AG04450 (cell line): ENCODE measurements around the gene IFNLR1. TPM values are rescaled to one million over a fixed set of nuclear protein-coding genes. Genes with fewer than 3 reads are reported as not detected.

Source experiments
- CTCF ChIA-PET: fragments of 300-600, 350-600 bp; formaldehyde crosslinking; extraction: SDS; loops from one replicate; lab custom pipeline; 2022; ENCODE audit warnings: antibody characterized with exemption, inconsistent platforms; lab: Charles Lee
- POLR2A ChIA-PET: fragments of 350-600 bp; formaldehyde crosslinking; extraction: SDS; loops from one replicate; lab custom pipeline; 2021; ENCODE audit warnings: antibody characterized with exemption, inconsistent platforms; lab: Yijun Ruan, JAX
- DNase-seq: peaks from one replicate; pipeline ENCODE4 v3.0.0-alpha.2; 2011; ENCODE audit warnings: low read depth, low spot score
- H3K27ac ChIP-seq: one replicate; pipeline ENCODE4 v1.5.1; 2012; ENCODE audit warnings: low read depth, low read length, control low read depth
- H3K27me3 ChIP-seq: one replicate; pipeline ENCODE4 v1.6.0; 2012; ENCODE audit warnings: low read length; ENCODE audit not compliant: control insufficient read depth, insufficient read depth
- H3K4me3 ChIP-seq: 2 replicates; pipeline ENCODE4 v1.5.1; 2011; ENCODE audit warnings: mild to moderate bottlenecking, low read depth, low read length, control low read depth
- H3K9me3 ChIP-seq: 2 replicates; pipeline ENCODE4 v1.5.1; 2012; ENCODE audit warnings: low read length; ENCODE audit not compliant: control insufficient read depth, insufficient read depth
- CTCF ChIP-seq: IDR thresholded peaks from 2 replicates; pipeline ENCODE4 v1.5.1; 2011; ENCODE audit warnings: low read depth, low read length, control low read depth, inconsistent platforms
- polyA plus RNA-seq: library from polyadenylated mRNA; depleted of rRNA; stranded (reverse); fragments of >200 nt; gene quantifications from 2 replicates; pipeline ENCODE4 v1.2.3, GENCODE V29; 2011

IFNLR1 gene
- polyA plus RNA-seq, 1 experiment: not detected

GRCh38 chr1:24178407-24178806 is 8.7 kb downstream of the IFNLR1 start:
- Histone ChIP-seq H3K9me3 (no peaks in the 10 kb centered on the region), H3K27ac (no peak overlapping the region), H3K27me3 (peaks cover 34% of the 10 kb centered on the region), H3K4me3 (no peak overlapping the region)
- no peak for DNase-seq
- CTCF ChIA-PET: interaction anchor here (0.6 to 1.1 kb wide), 3 partner anchors 20 to 57 kb away, joined by 4 read pairs; no protein-coding TSS in a partner anchor
- POLR2A ChIA-PET: no interaction called here
- no peak for TF ChIP-seq CTCF

- TF ChIP-seq CTCF: no peak
- ChIA-PET CTCF (no interaction called here), POLR2A (no interaction called here)
- H3K9me3 ChIP-seq: no peaks in the 10 kb centered on the region
- H3K4me3 ChIP-seq: no peak overlapping the region
- DNase-seq: no peak
- no peak overlapping the region for H3K27ac ChIP-seq
- peaks cover 38% of the 10 kb centered on the region for H3K27me3 ChIP-seq
Observed at GRCh38 chr1:24177161-24177560, 9.9 kb downstream of the IFNLR1 start.

- ChIA-PET CTCF (no interaction called here), POLR2A (no interaction called here)
- no peak overlapping the region for H3K4me3 ChIP-seq
- H3K27me3 ChIP-seq: peaks cover 36% of the 10 kb centered on the region
- H3K9me3 ChIP-seq: no peaks in the 10 kb centered on the region
- TF ChIP-seq CTCF: no peak
- H3K27ac ChIP-seq: no peak overlapping the region
- no peak for DNase-seq
Observed at GRCh38 chr1:24175033-24175755, 11.9 kb downstream of the IFNLR1 start.

DNA sequence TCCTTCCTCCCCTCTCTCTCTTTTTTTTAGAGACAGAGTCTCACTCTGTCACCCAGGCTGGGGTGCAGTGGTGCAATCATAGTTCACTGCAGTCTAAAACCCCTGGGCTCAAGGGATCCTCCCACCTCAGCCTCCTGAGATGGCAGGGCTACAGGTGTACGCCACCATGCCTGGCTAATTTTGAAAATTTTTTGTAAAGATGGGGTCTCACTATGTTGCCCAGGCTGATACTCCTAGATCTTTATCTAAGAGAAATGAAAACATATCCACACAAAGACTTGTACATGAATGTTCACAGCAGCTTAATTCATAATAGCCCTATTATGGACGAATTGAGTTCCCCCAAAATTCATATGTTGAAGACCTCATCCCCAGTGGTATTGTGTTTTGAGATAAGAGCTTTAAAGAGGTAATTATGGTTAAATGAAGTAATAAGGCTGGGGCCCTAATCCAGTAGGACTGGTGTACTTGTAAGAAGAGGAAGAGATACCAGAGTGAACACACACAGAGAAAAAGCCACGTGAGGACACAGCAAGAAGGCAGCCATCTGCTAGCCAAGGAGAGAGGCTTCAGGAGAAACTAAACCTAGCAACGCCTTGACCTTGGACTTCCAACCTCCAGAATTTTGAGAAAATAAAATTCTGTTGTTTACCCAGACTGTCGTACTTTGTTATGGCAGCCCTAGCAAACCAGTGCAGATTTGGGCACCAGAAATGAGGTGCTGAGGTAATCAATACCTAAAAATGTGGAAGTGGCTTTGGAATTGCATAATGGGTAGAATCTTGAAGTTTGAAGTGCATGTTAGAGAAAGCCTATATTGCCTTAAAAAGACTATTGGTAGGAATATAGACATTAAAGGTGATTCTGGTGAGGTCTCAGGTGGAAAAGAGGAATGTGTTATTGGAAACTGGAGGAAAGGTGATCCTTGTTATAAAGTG is 13.2 kb downstream of the IFNLR1 start:
- DNase-seq: no peak
- Histone ChIP-seq H3K9me3 (no peaks in the 10 kb centered on the region), H3K4me3 (no peak overlapping the region), H3K27ac (no peak overlapping the region), H3K27me3 (peaks cover 36% of the 10 kb centered on the region)
- TF ChIP-seq CTCF: no peak
- CTCF ChIA-PET: no interaction called here
- POLR2A ChIA-PET: no interaction called here

DNA sequence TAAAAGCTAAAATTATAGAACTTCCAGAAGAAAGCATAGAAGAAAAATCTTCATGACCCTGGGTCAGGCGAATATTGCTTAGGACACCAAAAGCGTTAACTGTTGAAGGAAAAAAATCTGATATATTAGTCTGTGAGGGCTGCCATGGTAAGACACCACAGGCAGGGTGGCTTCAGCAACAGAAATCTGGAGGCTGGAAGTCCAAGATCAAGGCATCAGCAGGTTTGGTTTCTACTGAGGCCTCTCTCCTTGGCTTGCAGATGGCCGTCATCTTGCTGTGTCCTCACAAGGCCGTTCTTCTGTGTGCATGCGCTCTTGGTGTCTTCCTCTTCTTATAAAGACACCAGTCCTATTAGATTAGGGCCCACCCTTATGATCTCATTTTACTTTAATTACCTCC is 14.5 kb downstream of the IFNLR1 start:
- peak overlapping the region; percentile 31 for H3K27ac ChIP-seq
- H3K4me3 ChIP-seq: no peak overlapping the region
- ChIA-PET CTCF (interaction anchor here (1.2 to 2.0 kb wide), 2 partner anchors 22 to 219 kb away, joined by 5 to 12 read pairs; no protein-coding TSS in a partner anchor), POLR2A (no interaction called here)
- H3K9me3 ChIP-seq: no peaks in the 10 kb centered on the region
- no peak for DNase-seq
- TF ChIP-seq CTCF: no peak
- H3K27me3 ChIP-seq: peaks cover 39% of the 10 kb centered on the region
